Natural killer cell treated with Interleukin-12 subunit alpha and Interleukin-12 subunit beta and Interleukin-15 and Interleukin-18, amount 100 ng/mL, for 72 hours (primary cell): ENCODE measurements around the gene NDUFAF8. TPM values are rescaled to one million over a fixed set of nuclear protein-coding genes. Genes with fewer than 3 reads are reported as not detected.
A peak's percentile ranks its signal among the peaks of the same experiment; 100 is the strongest.

Source experiments
- ATAC-seq, 2 donors: fragments of 150-1000 bp; cut with Tn5 transposase in 1 of 2; sonication (Bioruptor Pico), chemical (Tn5 transposase) in 1 of 2; 2 replicates each; pipeline ENCODE4 v1.10.0; 2021
- DNase-seq: peaks from one replicate; pipeline ENCODE4 v3.0.0; 2022; ENCODE audit warnings: low spot score
- H3K27ac Mint-ChIP-seq, 2 donors: 1 replicate in 1 of 2; 2 replicates in 1 of 2; pipeline ENCODE4 v1.8.0; 2022; ENCODE audit warnings: mixed read lengths in 2 of 2, mild to moderate bottlenecking in 1 of 2, moderate library complexity in 1 of 2
- H3K27me3 Mint-ChIP-seq, 2 donors: 1 replicate in 1 of 2; 2 replicates in 1 of 2; pipeline ENCODE4 v1.8.0; 2022; ENCODE audit warnings: mixed read lengths in 2 of 2
- H3K36me3 Mint-ChIP-seq: one replicate; pipeline ENCODE4 v1.8.0; 2022; ENCODE audit warnings: mixed read lengths
- H3K4me1 Mint-ChIP-seq, 2 donors: 1 replicate in 1 of 2; 2 replicates in 1 of 2; pipeline ENCODE4 v1.8.0; 2022; ENCODE audit warnings: low read depth in 2 of 2, mixed read lengths in 2 of 2, mild to moderate bottlenecking in 1 of 2
- H3K4me3 Mint-ChIP-seq: one replicate; pipeline ENCODE4 v1.8.0; 2022; ENCODE audit warnings: mixed read lengths
- H3K9me3 Mint-ChIP-seq: 2 replicates; pipeline ENCODE4 v1.8.0; 2022; ENCODE audit warnings: mixed read lengths
- total RNA-seq, 2 donors: library from RNA; stranded (reverse); gene quantifications; one replicate each; pipeline ENCODE4 v1.2.3, GENCODE V29; 2022

Gene NDUFAF8
- total RNA-seq, 2 donors from 2014 or later, result 58.1 to 107 TPM

DNA sequence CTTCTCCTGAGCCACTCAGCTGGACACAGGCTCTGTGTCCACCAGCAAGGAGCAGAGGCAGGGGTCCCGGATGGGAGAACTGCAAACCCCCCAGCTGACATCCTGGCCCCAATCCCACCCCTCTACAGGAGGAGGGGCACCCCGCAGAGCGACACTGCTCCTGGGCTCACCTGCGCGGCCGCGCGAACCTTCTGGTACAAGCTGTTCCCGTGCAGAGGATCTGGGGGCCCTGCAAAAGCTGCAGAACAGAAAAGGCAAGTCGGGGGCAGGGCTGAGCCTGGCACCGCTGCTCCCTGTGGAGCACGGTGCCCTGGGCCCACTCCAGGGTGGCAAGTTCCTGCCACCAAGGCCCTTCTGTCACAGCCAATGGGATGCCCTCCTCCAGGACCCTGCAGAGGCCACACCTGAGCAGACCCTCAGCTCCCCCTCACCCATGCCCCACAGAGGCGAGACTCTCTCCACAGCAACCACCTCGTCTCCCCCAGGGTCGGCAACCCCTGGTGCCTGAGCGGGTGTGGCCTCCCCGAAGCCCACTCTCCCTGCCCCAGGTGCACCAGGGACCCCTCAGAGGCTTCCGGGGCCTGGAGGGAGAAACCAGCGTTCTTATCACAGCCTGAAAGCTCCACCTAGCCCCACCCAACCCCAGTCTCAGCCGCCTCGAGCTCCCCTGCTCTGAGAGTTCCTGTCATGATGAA lies 5.2 kb upstream of the NDUFAF8 start:
- ATAC-seq, result no peak
- no peak overlapping the region for H3K4me3 Mint-ChIP-seq
- H3K9me3 Mint-ChIP-seq, result no peaks in the 10 kb centered on the region
- H3K36me3 Mint-ChIP-seq, result peaks cover 12% of the 10 kb centered on the region
- H3K27ac Mint-ChIP-seq, result no peak overlapping the region
- no peak for DNase-seq
- peaks cover 7 to 26% of the 10 kb centered on the region in 2 donors for H3K4me1 Mint-ChIP-seq
- no peaks in the 10 kb centered on the region for H3K27me3 Mint-ChIP-seq

- DNase-seq (no peak), ATAC-seq (no peak)
- Mint-ChIP-seq H3K36me3 (peaks cover 12% of the 10 kb centered on the region), H3K4me3 (no peak overlapping the region), H3K4me1 (peaks cover 7 to 28% of the 10 kb centered on the region in 2 donors), H3K27ac (no peak overlapping the region), H3K27me3 (no peaks in the 10 kb centered on the region), H3K9me3 (no peaks in the 10 kb centered on the region)
Observed at GRCh38 chr17:81234506-81234855, 4.6 kb upstream of the NDUFAF8 start.

DNA sequence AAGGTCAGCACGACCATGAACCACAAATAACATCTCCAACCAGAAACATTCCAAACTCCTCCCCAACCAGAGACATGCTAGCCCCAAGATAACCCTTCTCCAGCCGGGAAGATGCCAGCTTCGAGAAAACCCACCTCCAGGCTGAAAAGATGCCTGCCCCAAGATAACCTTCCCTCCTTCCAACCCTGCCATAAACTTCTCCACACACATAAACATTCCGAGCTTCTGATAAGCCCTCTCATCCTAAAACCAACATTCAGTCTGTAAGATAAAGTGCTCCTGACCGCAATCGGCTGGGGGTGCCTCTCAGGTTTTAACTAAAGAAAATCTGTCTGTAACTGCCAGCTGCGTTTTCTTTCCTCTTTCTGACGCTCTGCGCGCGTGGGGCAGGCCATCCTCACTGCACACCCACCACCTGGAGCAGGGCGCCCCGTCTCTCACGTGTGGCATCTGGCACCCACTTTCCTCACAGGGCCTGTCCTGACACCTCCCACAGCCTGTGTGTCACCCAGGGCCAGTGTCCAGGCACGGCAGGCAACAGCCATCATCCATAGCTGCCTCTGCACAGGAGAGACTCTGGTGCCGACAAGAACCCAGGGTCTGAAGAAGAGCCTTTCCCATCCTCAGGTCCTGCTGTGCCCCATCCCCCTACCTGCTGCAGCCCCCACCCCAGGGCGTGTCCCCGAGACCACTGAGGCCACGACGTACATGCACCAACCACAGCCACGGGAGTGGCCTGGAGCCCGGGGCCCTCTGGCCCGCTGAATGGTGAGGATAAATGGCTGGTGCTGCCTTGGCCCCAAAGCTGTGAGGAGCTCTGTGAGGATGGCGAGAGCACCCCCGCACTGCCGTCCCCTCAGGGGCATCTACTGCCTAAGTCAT lies 3.9 kb upstream of the NDUFAF8 start:
- ATAC-seq (no peak), DNase-seq (no peak)
- Mint-ChIP-seq H3K9me3 (no peaks in the 10 kb centered on the region), H3K4me1 (peaks cover 7 to 28% of the 10 kb centered on the region in 2 donors), H3K4me3 (no peak overlapping the region), H3K36me3 (peaks cover 6% of the 10 kb centered on the region), H3K27me3 (no peaks in the 10 kb centered on the region), H3K27ac (no peak overlapping the region)

- Mint-ChIP-seq H3K36me3 (peaks cover 1% of the 10 kb centered on the region), H3K27ac (no peak overlapping the region), H3K4me3 (no peak overlapping the region)
Observed at GRCh38 chr17:81235822-81236740, 3.0 kb upstream of the NDUFAF8 start.

DNA sequence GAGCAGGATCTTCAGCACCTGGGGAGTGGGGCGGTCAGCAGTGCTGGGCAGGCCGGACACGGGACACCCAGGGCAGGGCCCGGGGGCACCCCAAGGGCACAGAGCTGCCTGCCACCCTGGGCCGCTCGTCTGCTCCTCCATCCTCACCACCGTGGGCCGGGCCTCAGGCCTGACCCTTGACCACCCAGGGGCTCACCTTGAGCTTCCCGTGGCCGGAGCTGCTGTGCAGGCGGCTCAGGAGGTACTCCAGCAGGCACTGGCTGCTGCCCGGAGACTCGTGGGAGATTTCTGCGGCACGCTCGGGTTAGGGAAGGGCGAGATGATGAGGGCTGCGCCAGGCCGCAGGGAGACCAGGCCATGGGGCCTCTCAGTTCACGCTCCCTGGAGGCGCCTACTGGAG lies 2.3 kb upstream of the NDUFAF8 start:
- peaks cover 18 to 36% of the 10 kb centered on the region in 2 donors for H3K4me1 Mint-ChIP-seq
- DNase-seq (no peak), ATAC-seq (no peak)
- no peaks in the 10 kb centered on the region for H3K36me3 Mint-ChIP-seq
- H3K4me3 Mint-ChIP-seq, result no peak overlapping the region
- H3K9me3 Mint-ChIP-seq, result no peaks in the 10 kb centered on the region
- H3K27me3 Mint-ChIP-seq, result no peaks in the 10 kb centered on the region
- no peak overlapping the region for H3K27ac Mint-ChIP-seq

More at GRCh38 chr17:81235822-81236740, 3.0 kb upstream of the NDUFAF8 start:
- H3K9me3 Mint-ChIP-seq, result no peaks in the 10 kb centered on the region
- DNase-seq, result no peak
- no peak for ATAC-seq
- peaks cover 13 to 29% of the 10 kb centered on the region in 2 donors for H3K4me1 Mint-ChIP-seq
- H3K27me3 Mint-ChIP-seq, result no peaks in the 10 kb centered on the region

DNA sequence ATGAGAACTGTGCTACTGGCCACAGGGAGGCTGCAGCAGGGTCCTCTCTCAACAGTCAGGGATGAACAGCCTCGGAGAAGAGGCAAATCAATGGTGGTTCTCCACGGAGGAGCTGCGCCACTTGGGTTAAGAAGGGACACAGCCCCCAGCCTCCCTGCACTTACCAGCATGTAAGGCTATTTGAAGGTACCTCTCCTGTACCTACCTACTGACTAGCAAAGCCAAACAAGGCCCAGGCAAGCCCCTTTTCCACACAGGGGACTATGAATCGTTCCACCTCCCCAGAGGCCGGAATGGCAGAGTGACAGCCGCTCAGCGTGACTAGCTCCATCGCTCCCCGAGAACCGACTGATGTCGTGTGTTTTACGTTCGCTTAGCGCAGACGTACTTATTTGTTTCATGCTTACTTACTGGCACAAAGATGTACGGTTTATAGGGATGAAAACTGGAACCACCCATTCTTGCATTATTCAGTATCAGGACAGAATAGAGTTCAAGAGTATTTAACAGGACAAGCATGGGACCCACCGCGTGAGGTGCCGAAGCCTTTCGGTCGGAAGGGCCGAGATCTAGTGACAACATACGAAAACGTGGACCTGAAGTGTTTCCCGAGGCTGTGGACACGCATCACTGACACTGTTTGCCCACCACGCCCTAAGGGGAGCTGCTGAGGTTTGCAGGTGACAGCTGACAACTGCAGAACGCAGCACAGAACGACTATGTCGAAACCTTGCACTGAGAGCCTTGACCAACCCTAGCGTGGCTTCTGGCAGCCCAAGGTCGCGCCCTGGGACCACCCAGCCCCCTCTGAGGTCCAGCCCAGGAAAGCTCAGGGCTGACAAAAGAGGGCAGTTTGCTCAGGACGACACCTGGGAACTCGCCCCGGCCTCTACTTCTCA lies 1.3 kb upstream of the NDUFAF8 start:
- Mint-ChIP-seq H3K36me3 (no peaks in the 10 kb centered on the region), H3K4me1 (peaks cover 25 to 40% of the 10 kb centered on the region in 2 donors), H3K4me3 (peak overlapping the region; percentile 86), H3K27me3 (no peaks in the 10 kb centered on the region), H3K9me3 (no peaks in the 10 kb centered on the region), H3K27ac (no peak overlapping the region)
- DNase-seq, result no peak
- no peak for ATAC-seq

GRCh38 chr17:81238490-81238814 lies 666 bp upstream of the NDUFAF8 start:
- Mint-ChIP-seq H3K9me3 (no peaks in the 10 kb centered on the region), H3K27me3 (no peaks in the 10 kb centered on the region), H3K36me3 (no peaks in the 10 kb centered on the region), H3K27ac (peak overlapping the region in 1 of 2 donors; percentile 75), H3K4me1 (peaks cover 25 to 40% of the 10 kb centered on the region in 2 donors), H3K4me3 (peak overlapping the region; percentile 86)
- no peak for ATAC-seq
- DNase-seq, result no peak

- ATAC-seq, result no peak
- no peaks in the 10 kb centered on the region for H3K9me3 Mint-ChIP-seq
- H3K27me3 Mint-ChIP-seq, result no peaks in the 10 kb centered on the region
- H3K4me1 Mint-ChIP-seq, result peaks cover 25 to 36% of the 10 kb centered on the region in 2 donors
- no peaks in the 10 kb centered on the region for H3K36me3 Mint-ChIP-seq
- H3K4me3 Mint-ChIP-seq, result peak overlapping the region; percentile 87
- no peak for DNase-seq
- H3K27ac Mint-ChIP-seq, result peak overlapping the region; percentile 75 to 87
Observed at GRCh38 chr17:81239714-81240555, 817 bp downstream of the NDUFAF8 start.

- H3K4me1 Mint-ChIP-seq, result peaks cover 23 to 32% of the 10 kb centered on the region in 2 donors
- H3K4me3 Mint-ChIP-seq, result peak overlapping the region; percentile 87
- H3K9me3 Mint-ChIP-seq, result no peaks in the 10 kb centered on the region
- ATAC-seq (no peak), DNase-seq (no peak)
- H3K27me3 Mint-ChIP-seq, result no peaks in the 10 kb centered on the region
- no peaks in the 10 kb centered on the region for H3K36me3 Mint-ChIP-seq
- peak overlapping the region in 1 of 2 donors; percentile 75 for H3K27ac Mint-ChIP-seq
Observed at GRCh38 chr17:81240761-81241160, 1.6 kb downstream of the NDUFAF8 start.

- H3K27ac Mint-ChIP-seq, result peak overlapping the region in 1 of 2 donors; percentile 75
- H3K9me3 Mint-ChIP-seq, result no peaks in the 10 kb centered on the region
- no peaks in the 10 kb centered on the region for H3K27me3 Mint-ChIP-seq
- H3K36me3 Mint-ChIP-seq, result no peaks in the 10 kb centered on the region
- DNase-seq (no peak), ATAC-seq (no peak)
- peak overlapping the region; percentile 87 for H3K4me3 Mint-ChIP-seq
- H3K4me1 Mint-ChIP-seq, result peaks cover 23 to 30% of the 10 kb centered on the region in 2 donors
Observed at GRCh38 chr17:81241203-81241602, 2.1 kb downstream of the NDUFAF8 start.

GRCh38 chr17:81241648-81242420 lies 2.7 kb downstream of the NDUFAF8 start:
- ATAC-seq (no peak), DNase-seq (peak; percentile 82)
- H3K4me3 Mint-ChIP-seq, result peak overlapping the region; percentile 87
- peak overlapping the region in 1 of 2 donors; percentile 53 for H3K27ac Mint-ChIP-seq
- no peaks in the 10 kb centered on the region for H3K27me3 Mint-ChIP-seq
- H3K9me3 Mint-ChIP-seq, result no peaks in the 10 kb centered on the region
- peaks cover 23 to 30% of the 10 kb centered on the region in 2 donors for H3K4me1 Mint-ChIP-seq
- H3K36me3 Mint-ChIP-seq, result no peaks in the 10 kb centered on the region
